Osteoblast (primary cell): ENCODE measurements around the gene KLK6. TPM values are rescaled to one million over a fixed set of nuclear protein-coding genes. Genes with fewer than 3 reads are reported as not detected.

Source experiments
- DNase-seq: peaks from one replicate; pipeline ENCODE4 v3.0.0; 2011; ENCODE audit warnings: low spot score, mixed read lengths; ENCODE audit not compliant: insufficient read length; ENCODE audit errors: missing footprints
- H2AFZ ChIP-seq: 2 replicates; pipeline ENCODE4 v1.6.0; 2011; ENCODE audit warnings: mild to moderate bottlenecking, low read length
- H3K27ac ChIP-seq: 2 replicates; pipeline ENCODE4 v1.5.1; 2011; ENCODE audit warnings: mild to moderate bottlenecking, low read depth, low read length, moderate library complexity
- H3K27me3 ChIP-seq: 2 replicates; pipeline ENCODE4 v1.6.0; 2012; ENCODE audit warnings: mild to moderate bottlenecking, control low read depth, inconsistent platforms, low read length, moderate library complexity; ENCODE audit not compliant: insufficient read depth
- H3K36me3 ChIP-seq: 2 replicates; pipeline ENCODE4 v1.5.1; 2011; ENCODE audit warnings: mild to moderate bottlenecking, low read length, control low read depth, moderate library complexity; ENCODE audit not compliant: insufficient read depth
- H3K4me1 ChIP-seq: 2 replicates; pipeline ENCODE4 v1.5.1; 2011; ENCODE audit warnings: mild to moderate bottlenecking, low read length, control low read depth, moderate library complexity; ENCODE audit not compliant: insufficient read depth
- H3K4me2 ChIP-seq: 2 replicates; pipeline ENCODE4 v1.6.0; 2011; ENCODE audit warnings: mild to moderate bottlenecking, low read length; ENCODE audit not compliant: insufficient read depth
- H3K4me3 ChIP-seq: fragments of 200-600 bp; sonication (generic); 3 replicates; pipeline ENCODE4 v1.5.1; 2012; ENCODE audit warnings: mild to moderate bottlenecking, low read length, inconsistent platforms; ENCODE audit not compliant: insufficient read depth
- H3K79me2 ChIP-seq: 2 replicates; pipeline ENCODE4 v1.6.0; 2012; ENCODE audit warnings: mild to moderate bottlenecking, low read length, control low read depth, inconsistent platforms; ENCODE audit not compliant: insufficient read depth
- H3K9me3 ChIP-seq: 2 replicates; pipeline ENCODE4 v1.5.1; 2011; ENCODE audit warnings: low read depth, low read length, control low read depth
- H4K20me1 ChIP-seq: 2 replicates; pipeline ENCODE4 v1.6.0; 2012; ENCODE audit warnings: mild to moderate bottlenecking, low read length, control low read depth; ENCODE audit not compliant: insufficient read depth
- CTCF ChIP-seq: IDR thresholded peaks from 2 replicates; pipeline ENCODE4 v1.5.1; 2011; ENCODE audit warnings: mild to moderate bottlenecking, low read depth, low read length, moderate library complexity; ENCODE audit errors: extremely low read depth
- total RNA-seq: library from RNA; depleted of rRNA; stranded (reverse); fragments of >200 nt; gene quantifications from 2 replicates; pipeline ENCODE4 v1.2.3, GENCODE V29; 2012

The KLK6 gene
- total RNA-seq, 1 donor: not detected

DNA sequence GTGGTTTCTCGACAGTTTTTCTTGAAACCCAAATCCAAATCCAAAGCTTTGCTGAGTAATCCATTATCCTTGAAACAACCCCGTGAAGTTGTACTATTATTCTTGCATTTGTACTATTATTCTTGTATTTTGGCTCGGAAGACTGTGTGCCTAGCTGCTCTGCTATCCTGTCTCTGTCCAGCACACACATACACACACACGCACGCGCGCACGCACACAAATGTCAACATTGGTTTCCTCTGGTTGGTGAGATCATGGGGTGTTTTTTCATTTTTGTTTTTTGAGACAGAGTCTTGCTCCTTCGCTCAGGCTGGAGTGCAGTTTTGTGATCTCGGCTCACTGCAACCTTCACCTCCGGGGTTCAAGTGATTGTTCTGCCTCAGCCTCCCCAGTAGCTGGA is 43.2 kb downstream of the KLK6 start:
- Histone ChIP-seq H3K9me3 (no peaks in the 10 kb centered on the region), H3K27me3 (no peaks in the 10 kb centered on the region), H3K4me2 (no peak overlapping the region), H3K27ac (no peak overlapping the region), H3K4me1 (no peaks in the 10 kb centered on the region), H3K4me3 (no peak overlapping the region), H3K36me3 (no peaks in the 10 kb centered on the region), H3K79me2 (no peaks in the 10 kb centered on the region), H2AFZ (no peak overlapping the region), H4K20me1 (no peaks in the 10 kb centered on the region)
- no peak for DNase-seq
- no peak for TF ChIP-seq CTCF

- Histone ChIP-seq H3K4me1 (no peaks in the 10 kb centered on the region), H3K4me3 (no peak overlapping the region), H4K20me1 (no peaks in the 10 kb centered on the region), H3K36me3 (no peaks in the 10 kb centered on the region), H3K27me3 (no peaks in the 10 kb centered on the region), H3K79me2 (no peaks in the 10 kb centered on the region), H3K4me2 (no peak overlapping the region), H3K9me3 (no peaks in the 10 kb centered on the region), H3K27ac (no peak overlapping the region), H2AFZ (no peak overlapping the region)
- no peak for TF ChIP-seq CTCF
- DNase-seq: no peak
Observed at GRCh38 chr19:50925734-50926133, 43.7 kb downstream of the KLK6 start.

GRCh38 chr19:50924586-50924985 is 44.8 kb downstream of the KLK6 start:
- DNase-seq: no peak
- TF ChIP-seq CTCF: no peak
- H3K36me3 ChIP-seq: no peaks in the 10 kb centered on the region

DNA sequence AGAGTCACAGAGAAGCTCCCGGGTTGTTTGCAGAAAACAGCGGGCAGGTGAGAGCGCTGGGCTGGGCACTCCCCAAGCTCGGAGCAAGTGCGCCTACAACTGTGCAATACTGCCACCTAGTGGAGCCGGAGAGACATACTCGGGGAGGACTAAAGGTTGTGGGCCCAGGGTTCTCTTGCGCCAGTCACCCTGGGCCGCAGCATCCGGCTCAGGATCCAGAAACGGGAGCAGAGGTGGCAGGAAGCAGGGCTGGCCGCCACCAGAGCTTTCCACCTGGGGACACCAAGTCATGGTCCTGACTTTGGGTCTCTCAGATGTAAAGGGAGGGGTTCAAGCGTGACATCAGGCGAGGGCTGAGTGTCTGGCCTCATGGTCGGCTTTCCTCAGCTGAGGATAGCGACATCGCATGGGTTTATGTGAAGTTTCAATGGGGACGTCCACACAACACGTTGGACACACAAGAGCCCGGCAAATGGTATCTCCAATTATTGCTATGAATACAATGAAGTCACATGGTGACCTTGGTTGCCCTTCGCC is 47.0 kb downstream of the KLK6 start:
- peaks cover 6% of the 10 kb centered on the region for H3K27me3 ChIP-seq
- no peak overlapping the region for H3K27ac ChIP-seq
- peak; percentile 81 for TF ChIP-seq CTCF
- DNase-seq: peak; percentile 95
- no peaks in the 10 kb centered on the region for H3K4me1 ChIP-seq
- H3K9me3 ChIP-seq: no peaks in the 10 kb centered on the region
- no peak overlapping the region for H3K4me2 ChIP-seq
- H3K4me3 ChIP-seq: no peak overlapping the region
- H3K36me3 ChIP-seq: no peaks in the 10 kb centered on the region
- peak overlapping the region; percentile 31 for H2AFZ ChIP-seq
- H4K20me1 ChIP-seq: no peaks in the 10 kb centered on the region
- H3K79me2 ChIP-seq: no peaks in the 10 kb centered on the region

More at GRCh38 chr19:50924586-50924985, 44.8 kb downstream of the KLK6 start:
- Histone ChIP-seq H3K27ac (no peak overlapping the region), H3K79me2 (no peaks in the 10 kb centered on the region), H3K9me3 (no peaks in the 10 kb centered on the region), H3K4me3 (no peak overlapping the region), H3K4me1 (no peaks in the 10 kb centered on the region), H3K27me3 (peaks cover 6% of the 10 kb centered on the region), H3K4me2 (no peak overlapping the region), H4K20me1 (no peaks in the 10 kb centered on the region), H2AFZ (no peak overlapping the region)
